ENCODE data around the gene PLA2G12A. TPM values are rescaled to one million over a fixed set of nuclear protein-coding genes. Genes with fewer than 3 reads are reported as not detected.

Gene PLA2G12A
- total RNA-seq, 1 experiment from 2014 or later, result 20.7 TPM

DNA sequence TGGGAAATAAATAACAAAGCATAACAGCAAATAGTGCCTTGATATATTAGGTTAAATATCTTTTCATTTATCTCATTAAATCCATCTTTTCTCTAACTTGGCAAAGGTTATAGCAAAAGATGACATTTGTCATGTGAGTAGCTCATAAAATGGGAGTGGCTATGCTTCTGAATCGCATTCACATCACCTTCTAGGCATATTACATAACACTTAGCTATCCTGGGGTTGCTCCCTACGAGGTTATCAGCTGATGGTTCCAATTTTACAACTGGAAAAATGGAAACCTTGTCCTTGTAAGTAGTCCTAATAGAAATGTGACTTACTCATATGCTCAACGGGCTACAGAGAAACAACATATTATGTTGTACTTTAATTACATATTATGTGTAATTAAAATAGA lies 16.4 kb downstream of the PLA2G12A start:
- POLR2A ChIA-PET, result no interaction called here
- intact Hi-C loops (cut with micrococcal nuclease; ENCODE audit: unreplicated experiment), result no loop called here
- CTCF ChIA-PET, result no interaction called here

DNA sequence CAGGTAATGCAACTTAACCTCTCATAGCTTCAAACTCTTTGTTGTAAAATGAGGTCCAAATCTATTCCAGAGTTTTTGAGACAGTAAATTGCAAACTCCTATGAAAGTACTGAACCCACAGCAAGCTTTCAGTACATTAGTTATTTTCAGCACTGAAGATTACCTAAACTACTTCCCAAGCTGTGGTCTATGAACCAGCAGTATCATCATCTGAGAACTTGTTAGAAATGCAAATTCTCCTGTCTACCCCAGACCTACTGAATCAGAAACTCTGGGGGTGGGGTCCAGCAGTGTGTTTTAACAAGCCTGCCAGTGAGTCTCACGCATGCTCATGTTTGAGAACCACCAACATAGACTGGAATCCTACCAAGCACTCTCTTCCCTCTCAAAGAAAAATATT lies 20.9 kb downstream of the PLA2G12A start:
- CTCF ChIA-PET, result no interaction called here
- TF ChIP-seq, protein P1, sequence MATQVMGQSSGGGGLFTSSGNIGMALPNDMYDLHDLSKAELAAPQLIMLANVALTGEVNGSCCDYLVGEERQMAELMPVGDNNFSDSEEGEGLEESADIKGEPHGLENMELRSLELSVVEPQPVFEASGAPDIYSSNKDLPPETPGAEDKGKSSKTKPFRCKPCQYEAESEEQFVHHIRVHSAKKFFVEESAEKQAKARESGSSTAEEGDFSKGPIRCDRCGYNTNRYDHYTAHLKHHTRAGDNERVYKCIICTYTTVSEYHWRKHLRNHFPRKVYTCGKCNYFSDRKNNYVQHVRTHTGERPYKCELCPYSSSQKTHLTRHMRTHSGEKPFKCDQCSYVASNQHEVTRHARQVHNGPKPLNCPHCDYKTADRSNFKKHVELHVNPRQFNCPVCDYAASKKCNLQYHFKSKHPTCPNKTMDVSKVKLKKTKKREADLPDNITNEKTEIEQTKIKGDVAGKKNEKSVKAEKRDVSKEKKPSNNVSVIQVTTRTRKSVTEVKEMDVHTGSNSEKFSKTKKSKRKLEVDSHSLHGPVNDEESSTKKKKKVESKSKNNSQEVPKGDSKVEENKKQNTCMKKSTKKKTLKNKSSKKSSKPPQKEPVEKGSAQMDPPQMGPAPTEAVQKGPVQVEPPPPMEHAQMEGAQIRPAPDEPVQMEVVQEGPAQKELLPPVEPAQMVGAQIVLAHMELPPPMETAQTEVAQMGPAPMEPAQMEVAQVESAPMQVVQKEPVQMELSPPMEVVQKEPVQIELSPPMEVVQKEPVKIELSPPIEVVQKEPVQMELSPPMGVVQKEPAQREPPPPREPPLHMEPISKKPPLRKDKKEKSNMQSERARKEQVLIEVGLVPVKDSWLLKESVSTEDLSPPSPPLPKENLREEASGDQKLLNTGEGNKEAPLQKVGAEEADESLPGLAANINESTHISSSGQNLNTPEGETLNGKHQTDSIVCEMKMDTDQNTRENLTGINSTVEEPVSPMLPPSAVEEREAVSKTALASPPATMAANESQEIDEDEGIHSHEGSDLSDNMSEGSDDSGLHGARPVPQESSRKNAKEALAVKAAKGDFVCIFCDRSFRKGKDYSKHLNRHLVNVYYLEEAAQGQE (IDR thresholded peaks at IDR 0.05; ENCODE audit: insufficient read depth in 1 of 2, low read depth in 2 of 2, low read length in 1 of 2), result no peak
- no peak for TF ChIP-seq TCF7L2 (IDR thresholded peaks at IDR 0.05; ENCODE audit: low read depth, low read length)
- intact Hi-C loops (cut with micrococcal nuclease; ENCODE audit: unreplicated experiment) (loop anchor here (10.0 kb wide), 1 partner anchor 144 kb away; the partner anchor contains the start of gene MCUB), in situ Hi-C loops (cut with HindIII; ENCODE audit: low pct_unique_long_range_greater_than_20kb, low sequenced_read_pairs) (no loop called here)
- H3K4me3 ChIP-seq (ENCODE audit: low read depth in 2 of 2, low read length in 2 of 2), result no peak overlapping the region
- H3K36me3 ChIP-seq (ENCODE audit: control insufficient read depth, insufficient read depth, low read length), result no peaks in the 10 kb centered on the region; the same call in 1 of the 2 replicates
- POLR2A ChIA-PET, result no interaction called here
- DNase-seq (ENCODE audit: low read depth, low spot score) (no peak), ATAC-seq (no peak)
- no peak overlapping the region for H3K27ac ChIP-seq (ENCODE audit: low read length)
- BruUV-seq (replicated peaks), result no TSS peak
- H3K4me1 ChIP-seq (ENCODE audit: control insufficient read depth, insufficient read depth, low read length), result peaks cover 2% of the 10 kb centered on the region; the same call in 1 of the 2 replicates
- no peaks in the 10 kb centered on the region for H3K27me3 ChIP-seq (ENCODE audit: control insufficient read depth, insufficient read depth, low read length)
- H3K9me3 ChIP-seq (ENCODE audit: control insufficient read depth, insufficient read depth, low read depth, low read length), result no peaks in the 10 kb centered on the region

More for the DNA sequence above, 16.4 kb downstream of the PLA2G12A start:
- Histone ChIP-seq H3K27me3 (ENCODE audit: control insufficient read depth, insufficient read depth, low read length) (no peaks in the 10 kb centered on the region), H3K4me3 (ENCODE audit: low read depth in 2 of 2, low read length in 2 of 2) (no peak overlapping the region), H3K4me1 (ENCODE audit: control insufficient read depth, insufficient read depth, low read length) (no peaks in the 10 kb centered on the region), H3K27ac (ENCODE audit: low read length) (no peak overlapping the region), H3K9me3 (ENCODE audit: control insufficient read depth, insufficient read depth, low read depth, low read length) (no peaks in the 10 kb centered on the region), H3K36me3 (ENCODE audit: control insufficient read depth, insufficient read depth, low read length) (no peaks in the 10 kb centered on the region; the same call in 1 of the 2 replicates)
- in situ Hi-C loops (cut with HindIII; ENCODE audit: low pct_unique_long_range_greater_than_20kb, low sequenced_read_pairs), result no loop called here
- no TSS peak for BruUV-seq (replicated peaks)
- ATAC-seq, result no peak
- no peak for DNase-seq (ENCODE audit: low read depth, low spot score)
- no peak for TF ChIP-seq SIN3A (IDR thresholded peaks at IDR 0.05; ENCODE audit: borderline replicate concordance, insufficient read depth, low read depth, low read length)
- TF ChIP-seq, protein P1 (IDR thresholded peaks at IDR 0.05; ENCODE audit: insufficient read depth in 1 of 2, low read depth in 2 of 2, low read length in 1 of 2), result no peak
- no peak for TF ChIP-seq TCF7L2 (IDR thresholded peaks at IDR 0.05; ENCODE audit: low read depth, low read length)
- TF ChIP-seq, protein P2, sequence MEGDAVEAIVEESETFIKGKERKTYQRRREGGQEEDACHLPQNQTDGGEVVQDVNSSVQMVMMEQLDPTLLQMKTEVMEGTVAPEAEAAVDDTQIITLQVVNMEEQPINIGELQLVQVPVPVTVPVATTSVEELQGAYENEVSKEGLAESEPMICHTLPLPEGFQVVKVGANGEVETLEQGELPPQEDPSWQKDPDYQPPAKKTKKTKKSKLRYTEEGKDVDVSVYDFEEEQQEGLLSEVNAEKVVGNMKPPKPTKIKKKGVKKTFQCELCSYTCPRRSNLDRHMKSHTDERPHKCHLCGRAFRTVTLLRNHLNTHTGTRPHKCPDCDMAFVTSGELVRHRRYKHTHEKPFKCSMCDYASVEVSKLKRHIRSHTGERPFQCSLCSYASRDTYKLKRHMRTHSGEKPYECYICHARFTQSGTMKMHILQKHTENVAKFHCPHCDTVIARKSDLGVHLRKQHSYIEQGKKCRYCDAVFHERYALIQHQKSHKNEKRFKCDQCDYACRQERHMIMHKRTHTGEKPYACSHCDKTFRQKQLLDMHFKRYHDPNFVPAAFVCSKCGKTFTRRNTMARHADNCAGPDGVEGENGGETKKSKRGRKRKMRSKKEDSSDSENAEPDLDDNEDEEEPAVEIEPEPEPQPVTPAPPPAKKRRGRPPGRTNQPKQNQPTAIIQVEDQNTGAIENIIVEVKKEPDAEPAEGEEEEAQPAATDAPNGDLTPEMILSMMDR (IDR thresholded peaks at IDR 0.05), result no peak
- TF ChIP-seq POLR2AphosphoS5 (IDR thresholded peaks at IDR 0.05; ENCODE audit: low read depth, low read length), result no peak
